SK-N-SH (cell line): ENCODE data around the gene NOTCH3. TPM values are rescaled to one million over a fixed set of nuclear protein-coding genes. Genes with fewer than 3 reads are reported as not detected.

Experiments
- CTCF ChIA-PET: fragments of 300-600, 350-600 bp; formaldehyde crosslinking; extraction: SDS; loops from one replicate; lab custom pipeline; 2021; lab: Yijun Ruan, JAX
- POLR2A ChIA-PET: fragments of 350-600 bp; sonication (Branson Sonifier 250); formaldehyde crosslinking; extraction: SDS; loops from one replicate; lab custom pipeline; 2020; ENCODE audit warnings: antibody characterized with exemption, inconsistent platforms; lab: Yijun Ruan, JAX
- DNase-seq: peaks from one replicate; pipeline ENCODE4 v3.0.0; 2012
- H2AFZ ChIP-seq: fragments of 200-600 bp; sonication (generic); 2 replicates; pipeline ENCODE4 v1.8.1; 2016; ENCODE audit warnings: antibody characterized with exemption, mild to moderate bottlenecking, low read depth
- H3F3A ChIP-seq: fragments of 200-600 bp; sonication (generic); replicated peaks from 2 replicates; pipeline ENCODE3; 2016; ENCODE audit warnings: antibody characterized with exemption, mild to moderate bottlenecking; ENCODE audit not compliant: insufficient read depth
- H3K27ac ChIP-seq, 2 experiments: fragments of 200-500 bp in 1 of 2; fragments of 200-600 bp in 1 of 2; sonication (Bioruptor generic) in 1 of 2; sonication (generic), shearing (Covaris generic) in 1 of 2; 2 replicates each; pipeline versions ENCODE4 v1.5.1 to v1.6.1; 2014 to 2016; ENCODE audit warnings: low read depth in 2 of 2, inconsistent platforms in 1 of 2, low read length in 1 of 2, mild to moderate bottlenecking in 1 of 2, mixed read lengths in 1 of 2
- H3K27me3 ChIP-seq: fragments of 200-600 bp; sonication (generic), shearing (Covaris generic); 2 replicates; pipeline ENCODE4 v1.6.1; 2016; ENCODE audit warnings: mixed run types; ENCODE audit not compliant: insufficient read depth
- H3K36me3 ChIP-seq, 2 experiments: fragments of 200-500 bp in 1 of 2; fragments of 200-600 bp in 1 of 2; sonication (Bioruptor generic) in 1 of 2; sonication (generic) in 1 of 2; replicated peaks in 1 of 2; 2 replicates each; pipeline versions ENCODE3 to v1.5.1; 2014 to 2016; ENCODE audit warnings: low read length in 1 of 2, mild to moderate bottlenecking in 1 of 2; ENCODE audit not compliant: insufficient read depth in 2 of 2, control insufficient read depth in 1 of 2
- H3K4me1 ChIP-seq, 2 experiments: fragments of 200-500 bp in 1 of 2; fragments of 200-600 bp in 1 of 2; sonication (Bioruptor generic) in 1 of 2; sonication (generic), shearing (Covaris generic) in 1 of 2; 2 replicates each; pipeline versions ENCODE4 v1.5.1 to v1.6.1; 2014 to 2016; ENCODE audit warnings: low read depth in 1 of 2, low read length in 1 of 2, mixed run types in 1 of 2; ENCODE audit not compliant: insufficient read depth in 2 of 2, control insufficient read depth in 1 of 2
- H3K4me2 ChIP-seq: fragments of 200-600 bp; sonication (generic), shearing (Covaris generic); 2 replicates; pipeline ENCODE4 v1.6.1; 2017; ENCODE audit warnings: mixed run types
- H3K4me3 ChIP-seq, 2 experiments: fragments of 200-500 bp in 1 of 2; fragments of 200-600 bp in 1 of 2; sonication (Bioruptor generic) in 1 of 2; sonication (generic), shearing (Covaris generic) in 1 of 2; 2 replicates each; pipeline versions ENCODE4 v1.5.1 to v1.8.1; 2014 to 2016; ENCODE audit warnings: low read depth in 2 of 2, inconsistent platforms in 1 of 2, low read length in 1 of 2, mild to moderate bottlenecking in 1 of 2, mixed read lengths in 1 of 2, moderate library complexity in 1 of 2
- H3K79me2 ChIP-seq: fragments of 200-600 bp; sonication (generic); 2 replicates; pipeline ENCODE4 v1.8.1; 2017; ENCODE audit warnings: mild to moderate bottlenecking; ENCODE audit not compliant: insufficient read depth
- H3K9ac ChIP-seq: fragments of 200-600 bp; sonication (generic); 2 replicates; pipeline ENCODE4 v1.6.1; 2017; ENCODE audit warnings: mixed run types
- H3K9me2 ChIP-seq: fragments of 200-600 bp; sonication (generic); 2 replicates; pipeline ENCODE4 v1.6.1; 2017; ENCODE audit warnings: mixed run types
- H3K9me3 ChIP-seq: fragments of 200-600 bp; sonication (generic); 2 replicates; pipeline ENCODE4 v1.6.1; 2017; ENCODE audit warnings: mixed run types, mild to moderate bottlenecking, moderate library complexity
- H4K20me1 ChIP-seq: fragments of 200-600 bp; sonication (generic); 2 replicates; pipeline ENCODE4 v1.6.1; 2017; ENCODE audit warnings: mild to moderate bottlenecking, mixed run types; ENCODE audit not compliant: insufficient read depth
- EP300 ChIP-seq, 2 experiments: IDR thresholded peaks; 2 replicates each; pipeline versions ENCODE4 v1.4.0 to v1.6.1; 2012; ENCODE audit warnings: borderline replicate concordance in 1 of 2, low read depth in 1 of 2, low read length in 1 of 2
- FOSL2 ChIP-seq: IDR thresholded peaks from 2 replicates; pipeline ENCODE4 v1.4.0; 2012; ENCODE audit warnings: low read depth, mild to moderate bottlenecking, moderate library complexity, borderline replicate concordance
- FOXM1 ChIP-seq: IDR thresholded peaks from 2 replicates; pipeline ENCODE4 v1.4.0; 2012; ENCODE audit warnings: low read depth, mild to moderate bottlenecking
- GABPA ChIP-seq: IDR thresholded peaks from 2 replicates; pipeline ENCODE4 v1.4.0; 2012; ENCODE audit warnings: low read depth, mild to moderate bottlenecking
- JUND ChIP-seq: IDR thresholded peaks from 2 replicates; pipeline ENCODE4 v1.4.0; 2012
- MEF2A ChIP-seq: IDR thresholded peaks from 2 replicates; pipeline ENCODE4 v1.4.0; 2012; ENCODE audit warnings: low read depth, borderline replicate concordance
- NRF1 ChIP-seq: IDR thresholded peaks from 2 replicates; pipeline ENCODE4 v1.6.1; 2012; ENCODE audit warnings: low read depth, mild to moderate bottlenecking, low read length
- POLR2AphosphoS5 ChIP-seq: IDR thresholded peaks from 2 replicates; pipeline ENCODE4 v1.6.1; 2012; ENCODE audit warnings: low read depth, low read length
- RCOR1 ChIP-seq: fragments of 150-350 bp; IDR thresholded peaks from 2 replicates; pipeline ENCODE4 v1.6.1; 2017; ENCODE audit warnings: antibody characterized with exemption, low read length
- SMC3 ChIP-seq: IDR thresholded peaks from 2 replicates; pipeline ENCODE4 v1.6.1; 2012; ENCODE audit warnings: low read depth, low read length, improper control_type of control experiment
- TCF12 ChIP-seq: IDR thresholded peaks from 2 replicates; pipeline ENCODE4 v1.4.0; 2012
- WGBS: methylation state at CpG from one replicate; pipeline ENCODE4 v1.1.6; 2017; ENCODE audit warnings: low lambda C conversion rate; 5-methylcytosine and 5-hydroxymethylcytosine counted together
- polyA plus RNA-seq, 3 experiments: library from polyadenylated mRNA; depleted of rRNA; stranded (reverse); fragments of >200 nt; gene quantifications; 2 replicates each; pipeline ENCODE4 v1.2.3, GENCODE V29; 2012
- TF ChIP-seq, protein P1 (sequence below): IDR thresholded peaks from 2 replicates; pipeline ENCODE4; 2012
- TF ChIP-seq, protein P2 (sequence below): IDR thresholded peaks from 2 replicates; pipeline ENCODE4 v1.4.0; 2012; ENCODE audit warnings: low read depth, borderline replicate concordance
- TF ChIP-seq, protein P3 (sequence below): IDR thresholded peaks from 2 replicates; pipeline ENCODE4 v1.6.1; 2012; ENCODE audit warnings: mild to moderate bottlenecking, low read depth, low read length, moderate library complexity
- TF ChIP-seq, protein P4 (sequence below): fragments of 150-350 bp; IDR thresholded peaks from 2 replicates; pipeline ENCODE4 v1.6.1; 2017; ENCODE audit warnings: antibody characterized with exemption, low read length, low read depth, borderline replicate concordance
- TF ChIP-seq, protein P5 (sequence below): fragments of 150-350 bp; IDR thresholded peaks from 2 replicates; pipeline ENCODE4 v1.6.1; 2016; ENCODE audit warnings: mild to moderate bottlenecking, low read depth, low read length

The NOTCH3 gene
- 4.5 and 7.0 TPM in 2 replicates for polyA plus RNA-seq (2012; rRNA removed)
- 2.8 and 5.1 TPM in 2 replicates for polyA plus RNA-seq (2012; cell fraction: cytosol; rRNA removed)
- 9.9 and 11.8 TPM in 2 replicates for polyA plus RNA-seq (2012; cell fraction: nucleus; rRNA removed)

DNA sequence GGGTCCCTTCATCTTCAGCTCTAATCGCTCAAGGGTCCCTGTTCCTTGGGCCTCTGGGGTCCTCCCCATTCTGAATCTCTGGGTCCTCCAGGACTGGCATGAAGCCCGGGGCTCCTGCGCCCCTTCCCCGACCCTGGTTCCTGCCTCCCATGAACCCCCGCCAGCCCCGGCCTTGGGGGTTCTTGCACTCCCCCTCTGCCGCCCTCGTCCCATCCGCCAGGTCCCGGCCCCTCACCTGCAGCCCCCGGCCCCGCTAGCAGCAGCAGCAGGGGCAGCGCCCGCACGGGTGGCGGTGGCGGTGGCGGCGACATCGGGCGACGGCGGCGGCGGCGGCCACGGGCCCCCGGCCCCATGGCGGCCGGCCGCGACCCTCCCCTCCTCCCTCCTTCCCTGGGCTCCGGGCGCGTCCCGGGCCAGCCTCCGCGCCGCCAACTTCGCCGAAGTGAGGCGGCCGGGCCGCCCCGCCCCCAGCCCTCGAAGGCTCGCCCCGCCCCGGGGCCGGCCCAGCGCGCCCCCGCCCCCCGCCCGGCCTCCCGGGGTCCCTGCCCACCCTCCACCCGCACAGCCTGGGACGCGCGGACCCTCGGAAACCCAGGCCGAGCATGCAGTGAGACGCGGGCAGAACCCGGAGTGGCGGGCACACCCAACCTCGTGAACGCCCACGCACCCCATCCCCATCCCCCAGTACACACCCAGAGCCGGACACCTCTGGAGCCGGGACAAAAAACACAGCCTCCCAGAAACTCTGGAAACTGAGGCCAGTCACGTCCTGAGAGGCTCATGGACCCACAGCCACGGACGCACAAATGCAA, at the start of gene NOTCH3:
Gene NOTCH3 (minus strand): TSS at position 443 of the 812 bp plus-strand sequence. CDS start 90 bp downstream, at position 353.
- 2% methylated on average over 20 of the region's 74 CpGs for WGBS
- ChIA-PET CTCF (interaction anchor here (0.7 to 1.4 kb wide), 2 partner anchors 13 to 23 kb away, joined by 3 read pairs; no protein-coding TSS in a partner anchor), POLR2A (interaction anchor here (2.0 kb wide), 1 partner anchor 218 kb away, joined by 5 read pairs; the partner anchor contains the start of gene AKAP8L)

DNA sequence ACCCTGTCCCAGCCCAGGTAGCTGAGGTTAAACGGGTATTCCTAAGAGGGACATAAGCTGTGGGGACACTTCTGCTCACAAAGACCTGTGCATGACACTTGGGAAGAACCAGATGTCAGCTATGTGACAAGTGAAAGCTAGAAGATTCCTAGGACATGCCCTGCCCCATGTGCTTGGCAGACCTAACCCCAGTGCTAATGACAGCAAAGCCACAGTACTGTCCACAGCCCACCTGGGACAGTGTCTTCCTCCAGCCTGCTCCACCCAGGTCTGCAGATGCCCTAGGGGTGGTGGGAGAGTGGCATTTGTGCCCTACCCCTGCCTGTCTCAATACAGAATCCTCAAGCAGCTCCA, 49.8 kb upstream of the NOTCH3 start:
- Histone ChIP-seq H3K79me2 (peaks cover 84% of the 10 kb centered on the region), H3K27me3 (no peaks in the 10 kb centered on the region), H3K36me3 (peaks cover 18 to 69% of the 10 kb centered on the region in 2 experiments), H3K4me3 (no peak overlapping the region), H4K20me1 (peaks cover 82% of the 10 kb centered on the region), H3F3A (peaks cover 33% of the 10 kb centered on the region), H2AFZ (no peak overlapping the region), H3K4me1 (peaks cover 17 to 47% of the 10 kb centered on the region in 2 experiments), H3K9me3 (no peaks in the 10 kb centered on the region), H3K27ac (peak overlapping the region; percentile 43 to 97), H3K4me2 (peak overlapping the region; percentile 41), H3K9me2 (no peaks in the 10 kb centered on the region), H3K9ac (peak overlapping the region; percentile 26; the same call in 1 of the 2 replicates)
- 57% methylated on average over 1 of the region's 1 CpG for whole genome bisulfite sequencing
- DNase-seq: no peak
- ChIA-PET CTCF (interaction anchor here (0.7 to 7.2 kb wide), 6 partner anchors 9 to 73 kb away, joined by 3 to 39 read pairs (median 4); no protein-coding TSS in a partner anchor), POLR2A (interaction anchor here (1.1 kb wide), 1 partner anchor 15 kb away, joined by 4 read pairs; no protein-coding TSS in a partner anchor)
- TF ChIP-seq, protein P1, sequence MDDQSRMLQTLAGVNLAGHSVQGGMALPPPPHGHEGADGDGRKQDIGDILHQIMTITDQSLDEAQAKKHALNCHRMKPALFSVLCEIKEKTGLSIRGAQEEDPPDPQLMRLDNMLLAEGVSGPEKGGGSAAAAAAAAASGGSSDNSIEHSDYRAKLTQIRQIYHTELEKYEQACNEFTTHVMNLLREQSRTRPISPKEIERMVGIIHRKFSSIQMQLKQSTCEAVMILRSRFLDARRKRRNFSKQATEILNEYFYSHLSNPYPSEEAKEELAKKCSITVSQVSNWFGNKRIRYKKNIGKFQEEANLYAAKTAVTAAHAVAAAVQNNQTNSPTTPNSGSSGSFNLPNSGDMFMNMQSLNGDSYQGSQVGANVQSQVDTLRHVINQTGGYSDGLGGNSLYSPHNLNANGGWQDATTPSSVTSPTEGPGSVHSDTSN: no peak
- no peak for TF ChIP-seq JUND
- TF ChIP-seq, protein P2, sequence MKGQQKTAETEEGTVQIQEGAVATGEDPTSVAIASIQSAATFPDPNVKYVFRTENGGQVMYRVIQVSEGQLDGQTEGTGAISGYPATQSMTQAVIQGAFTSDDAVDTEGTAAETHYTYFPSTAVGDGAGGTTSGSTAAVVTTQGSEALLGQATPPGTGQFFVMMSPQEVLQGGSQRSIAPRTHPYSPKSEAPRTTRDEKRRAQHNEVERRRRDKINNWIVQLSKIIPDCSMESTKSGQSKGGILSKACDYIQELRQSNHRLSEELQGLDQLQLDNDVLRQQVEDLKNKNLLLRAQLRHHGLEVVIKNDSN: no peak
- TF ChIP-seq RCOR1: no peak
- no peak for TF ChIP-seq POLR2AphosphoS5
- TF ChIP-seq, protein P3, sequence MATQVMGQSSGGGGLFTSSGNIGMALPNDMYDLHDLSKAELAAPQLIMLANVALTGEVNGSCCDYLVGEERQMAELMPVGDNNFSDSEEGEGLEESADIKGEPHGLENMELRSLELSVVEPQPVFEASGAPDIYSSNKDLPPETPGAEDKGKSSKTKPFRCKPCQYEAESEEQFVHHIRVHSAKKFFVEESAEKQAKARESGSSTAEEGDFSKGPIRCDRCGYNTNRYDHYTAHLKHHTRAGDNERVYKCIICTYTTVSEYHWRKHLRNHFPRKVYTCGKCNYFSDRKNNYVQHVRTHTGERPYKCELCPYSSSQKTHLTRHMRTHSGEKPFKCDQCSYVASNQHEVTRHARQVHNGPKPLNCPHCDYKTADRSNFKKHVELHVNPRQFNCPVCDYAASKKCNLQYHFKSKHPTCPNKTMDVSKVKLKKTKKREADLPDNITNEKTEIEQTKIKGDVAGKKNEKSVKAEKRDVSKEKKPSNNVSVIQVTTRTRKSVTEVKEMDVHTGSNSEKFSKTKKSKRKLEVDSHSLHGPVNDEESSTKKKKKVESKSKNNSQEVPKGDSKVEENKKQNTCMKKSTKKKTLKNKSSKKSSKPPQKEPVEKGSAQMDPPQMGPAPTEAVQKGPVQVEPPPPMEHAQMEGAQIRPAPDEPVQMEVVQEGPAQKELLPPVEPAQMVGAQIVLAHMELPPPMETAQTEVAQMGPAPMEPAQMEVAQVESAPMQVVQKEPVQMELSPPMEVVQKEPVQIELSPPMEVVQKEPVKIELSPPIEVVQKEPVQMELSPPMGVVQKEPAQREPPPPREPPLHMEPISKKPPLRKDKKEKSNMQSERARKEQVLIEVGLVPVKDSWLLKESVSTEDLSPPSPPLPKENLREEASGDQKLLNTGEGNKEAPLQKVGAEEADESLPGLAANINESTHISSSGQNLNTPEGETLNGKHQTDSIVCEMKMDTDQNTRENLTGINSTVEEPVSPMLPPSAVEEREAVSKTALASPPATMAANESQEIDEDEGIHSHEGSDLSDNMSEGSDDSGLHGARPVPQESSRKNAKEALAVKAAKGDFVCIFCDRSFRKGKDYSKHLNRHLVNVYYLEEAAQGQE: no peak
- TF ChIP-seq EP300 (IDR thresholded peaks at IDR 0.05; ENCODE audit: borderline replicate concordance in 1 of 2, low read depth in 1 of 2, low read length in 1 of 2): no peak

More for the DNA sequence above, at the start of gene NOTCH3:
- TF ChIP-seq, protein P4, sequence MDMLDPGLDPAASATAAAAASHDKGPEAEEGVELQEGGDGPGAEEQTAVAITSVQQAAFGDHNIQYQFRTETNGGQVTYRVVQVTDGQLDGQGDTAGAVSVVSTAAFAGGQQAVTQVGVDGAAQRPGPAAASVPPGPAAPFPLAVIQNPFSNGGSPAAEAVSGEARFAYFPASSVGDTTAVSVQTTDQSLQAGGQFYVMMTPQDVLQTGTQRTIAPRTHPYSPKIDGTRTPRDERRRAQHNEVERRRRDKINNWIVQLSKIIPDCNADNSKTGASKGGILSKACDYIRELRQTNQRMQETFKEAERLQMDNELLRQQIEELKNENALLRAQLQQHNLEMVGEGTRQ: no peak
- TF ChIP-seq FOSL2 (no peak), EP300 (IDR thresholded peaks at IDR 0.05; ENCODE audit: borderline replicate concordance in 1 of 2, low read depth in 1 of 2, low read length in 1 of 2) (no peak), MEF2A (no peak), FOXM1 (no peak), SMC3 (no peak), NRF1 (no peak), GABPA (no peak), TCF12 (no peak)
- TF ChIP-seq, protein P5, sequence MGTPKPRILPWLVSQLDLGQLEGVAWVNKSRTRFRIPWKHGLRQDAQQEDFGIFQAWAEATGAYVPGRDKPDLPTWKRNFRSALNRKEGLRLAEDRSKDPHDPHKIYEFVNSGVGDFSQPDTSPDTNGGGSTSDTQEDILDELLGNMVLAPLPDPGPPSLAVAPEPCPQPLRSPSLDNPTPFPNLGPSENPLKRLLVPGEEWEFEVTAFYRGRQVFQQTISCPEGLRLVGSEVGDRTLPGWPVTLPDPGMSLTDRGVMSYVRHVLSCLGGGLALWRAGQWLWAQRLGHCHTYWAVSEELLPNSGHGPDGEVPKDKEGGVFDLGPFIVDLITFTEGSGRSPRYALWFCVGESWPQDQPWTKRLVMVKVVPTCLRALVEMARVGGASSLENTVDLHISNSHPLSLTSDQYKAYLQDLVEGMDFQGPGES: no peak
- TF ChIP-seq, protein P1: no peak
- no peaks in the 10 kb centered on the region for H3K9me2 ChIP-seq
- H3K79me2 ChIP-seq: no peaks in the 10 kb centered on the region
- no peaks in the 10 kb centered on the region for H4K20me1 ChIP-seq
- peak within 1 kb of the TSS; percentile 94 for H3K4me2 ChIP-seq
- H3K27ac ChIP-seq: peak within 1 kb of the TSS in 1 of 2 experiments; percentile 8; a peak in 1 of 4 replicates
- H3K36me3 ChIP-seq: no peaks in the 10 kb centered on the region
- DNase-seq: peak; percentile 88
- H3K4me3 ChIP-seq: peak within 1 kb of the TSS; percentile 62 to 75
- peak within 1 kb of the TSS; percentile 67 for H3K9ac ChIP-seq
- no peaks in the 10 kb centered on the region for H3K9me3 ChIP-seq
- no peaks in the 10 kb centered on the region for H3K27me3 ChIP-seq
- H2AFZ ChIP-seq: peak within 1 kb of the TSS; percentile 79; the same call in 1 of the 2 replicates
- peaks cover 11% of the 10 kb centered on the region for H3F3A ChIP-seq
- H3K4me1 ChIP-seq: peaks cover 0 to 18% of the 10 kb centered on the region in 2 experiments; a peak in 1 of 4 replicates
